GM12878 (cell line): ENCODE data around the gene RSPRY1.
"Not testable (repeated sequence)": the region's sequence is repeated elsewhere in the genome, so short reads cannot be mapped to it uniquely, and the experiment has no call there.

Experiments used
- EZH2 ChIP-seq: IDR thresholded peaks from 2 replicates; pipeline ENCODE4 v1.6.1; 2012; ENCODE audit warnings: low read depth, mild to moderate bottlenecking, control low read depth, inconsistent platforms, low read length, borderline replicate concordance; ENCODE audit not compliant: control insufficient read depth
- HDGF ChIP-seq: fragments of 450-650 bp; IDR thresholded peaks from 2 replicates; pipeline ENCODE4 v1.6.1; 2016; ENCODE audit warnings: antibody characterized with exemption
- MEF2A ChIP-seq: IDR thresholded peaks from 2 replicates; pipeline ENCODE4 v1.6.1; 2011; ENCODE audit warnings: low read depth, mild to moderate bottlenecking, low read length, moderate library complexity; ENCODE audit not compliant: insufficient read depth
- MYC ChIP-seq: IDR thresholded peaks from 2 replicates; pipeline ENCODE4 v1.6.1; 2011; ENCODE audit warnings: mild to moderate bottlenecking, low read length, moderate library complexity, inconsistent platforms; ENCODE audit not compliant: insufficient read depth, insufficient replicate concordance, insufficient read length, severe bottlenecking
- POLR2AphosphoS5 ChIP-seq: IDR thresholded peaks from 2 replicates; pipeline ENCODE4 v1.6.1; 2011; ENCODE audit warnings: mild to moderate bottlenecking, low read length, inconsistent platforms
- RBBP5 ChIP-seq: fragments of 200-600 bp; sonication (generic); conservative IDR thresholded peaks from 2 replicates; pipeline ENCODE4 v1.6.1; 2016
- RFX5 ChIP-seq: IDR thresholded peaks from 2 replicates; pipeline ENCODE4 v1.6.1; 2011; ENCODE audit warnings: low read depth, low read length, improper control_type of control experiment
- ZSCAN29 ChIP-seq: fragments of 450-650 bp; IDR thresholded peaks from 2 replicates; pipeline ENCODE4 v1.6.1; 2017; ENCODE audit warnings: mild to moderate bottlenecking, moderate library complexity
- TF ChIP-seq, protein P1 (sequence below): IDR thresholded peaks from 2 replicates; pipeline ENCODE4 v1.6.1; 2012; ENCODE audit warnings: low read length, inconsistent platforms
- TF ChIP-seq, protein P2 (sequence below), 3 experiments: IDR thresholded peaks in 2 of 3; conservative IDR thresholded peaks in 1 of 3; 2 replicates each; pipeline ENCODE4 v1.5.1; 2011; ENCODE audit warnings: low read depth in 3 of 3, low read length in 3 of 3, mild to moderate bottlenecking in 3 of 3, control low read depth in 2 of 3, moderate library complexity in 2 of 3, inconsistent platforms in 1 of 3, mixed read lengths in 1 of 3; ENCODE audit not compliant: control insufficient read depth in 2 of 3, insufficient read depth in 1 of 3; ENCODE audit errors: extremely low read depth in 1 of 3
- TF ChIP-seq, protein P3 (sequence below): fragments of 450-650 bp; IDR thresholded peaks from 2 replicates; pipeline ENCODE4 v1.6.1; 2014; ENCODE audit warnings: mild to moderate bottlenecking

DNA sequence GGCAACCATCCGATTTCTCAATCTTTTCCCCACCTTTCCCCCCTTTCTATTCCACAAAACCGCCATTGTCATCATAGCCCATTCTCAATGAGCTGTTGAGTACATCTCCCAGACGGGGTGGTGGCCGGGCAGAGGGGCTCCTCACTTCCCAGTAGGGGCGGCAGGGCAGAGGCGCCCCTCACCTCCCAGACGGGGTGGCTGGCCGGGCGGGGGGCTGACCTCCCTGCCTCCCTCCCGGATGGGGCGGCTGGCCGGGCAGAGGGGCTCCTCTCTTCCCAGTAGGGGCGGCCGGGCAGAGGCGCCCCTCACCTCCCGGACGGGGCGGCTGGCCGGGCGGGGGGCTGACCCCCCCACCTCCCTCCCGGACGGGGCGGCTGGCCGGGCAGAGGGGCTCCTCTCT, 14.2 kb downstream of the RSPRY1 start:
- TF ChIP-seq, protein P1, sequence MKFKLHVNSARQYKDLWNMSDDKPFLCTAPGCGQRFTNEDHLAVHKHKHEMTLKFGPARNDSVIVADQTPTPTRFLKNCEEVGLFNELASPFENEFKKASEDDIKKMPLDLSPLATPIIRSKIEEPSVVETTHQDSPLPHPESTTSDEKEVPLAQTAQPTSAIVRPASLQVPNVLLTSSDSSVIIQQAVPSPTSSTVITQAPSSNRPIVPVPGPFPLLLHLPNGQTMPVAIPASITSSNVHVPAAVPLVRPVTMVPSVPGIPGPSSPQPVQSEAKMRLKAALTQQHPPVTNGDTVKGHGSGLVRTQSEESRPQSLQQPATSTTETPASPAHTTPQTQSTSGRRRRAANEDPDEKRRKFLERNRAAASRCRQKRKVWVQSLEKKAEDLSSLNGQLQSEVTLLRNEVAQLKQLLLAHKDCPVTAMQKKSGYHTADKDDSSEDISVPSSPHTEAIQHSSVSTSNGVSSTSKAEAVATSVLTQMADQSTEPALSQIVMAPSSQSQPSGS, result not testable (repeated sequence)
- TF ChIP-seq POLR2AphosphoS5, RBBP5, MYC, HDGF, RFX5, MEF2A, EZH2, ZSCAN29: not testable (repeated sequence)
- TF ChIP-seq, protein P2, sequence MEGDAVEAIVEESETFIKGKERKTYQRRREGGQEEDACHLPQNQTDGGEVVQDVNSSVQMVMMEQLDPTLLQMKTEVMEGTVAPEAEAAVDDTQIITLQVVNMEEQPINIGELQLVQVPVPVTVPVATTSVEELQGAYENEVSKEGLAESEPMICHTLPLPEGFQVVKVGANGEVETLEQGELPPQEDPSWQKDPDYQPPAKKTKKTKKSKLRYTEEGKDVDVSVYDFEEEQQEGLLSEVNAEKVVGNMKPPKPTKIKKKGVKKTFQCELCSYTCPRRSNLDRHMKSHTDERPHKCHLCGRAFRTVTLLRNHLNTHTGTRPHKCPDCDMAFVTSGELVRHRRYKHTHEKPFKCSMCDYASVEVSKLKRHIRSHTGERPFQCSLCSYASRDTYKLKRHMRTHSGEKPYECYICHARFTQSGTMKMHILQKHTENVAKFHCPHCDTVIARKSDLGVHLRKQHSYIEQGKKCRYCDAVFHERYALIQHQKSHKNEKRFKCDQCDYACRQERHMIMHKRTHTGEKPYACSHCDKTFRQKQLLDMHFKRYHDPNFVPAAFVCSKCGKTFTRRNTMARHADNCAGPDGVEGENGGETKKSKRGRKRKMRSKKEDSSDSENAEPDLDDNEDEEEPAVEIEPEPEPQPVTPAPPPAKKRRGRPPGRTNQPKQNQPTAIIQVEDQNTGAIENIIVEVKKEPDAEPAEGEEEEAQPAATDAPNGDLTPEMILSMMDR (IDR thresholded peaks at IDR 0.05 in 2 of 3, conservative IDR thresholded peaks at IDR 0.05 in 1 of 3; ENCODE audit: control insufficient read depth in 2 of 3, extremely low read depth in 1 of 3, insufficient read depth in 1 of 3, low read depth in 3 of 3, low read length in 3 of 3), result not testable (repeated sequence)
- TF ChIP-seq, protein P3, sequence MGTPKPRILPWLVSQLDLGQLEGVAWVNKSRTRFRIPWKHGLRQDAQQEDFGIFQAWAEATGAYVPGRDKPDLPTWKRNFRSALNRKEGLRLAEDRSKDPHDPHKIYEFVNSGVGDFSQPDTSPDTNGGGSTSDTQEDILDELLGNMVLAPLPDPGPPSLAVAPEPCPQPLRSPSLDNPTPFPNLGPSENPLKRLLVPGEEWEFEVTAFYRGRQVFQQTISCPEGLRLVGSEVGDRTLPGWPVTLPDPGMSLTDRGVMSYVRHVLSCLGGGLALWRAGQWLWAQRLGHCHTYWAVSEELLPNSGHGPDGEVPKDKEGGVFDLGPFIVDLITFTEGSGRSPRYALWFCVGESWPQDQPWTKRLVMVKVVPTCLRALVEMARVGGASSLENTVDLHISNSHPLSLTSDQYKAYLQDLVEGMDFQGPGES, result not testable (repeated sequence)
